ENCODE data around the gene DACT3.

- no peak for TF ChIP-seq CTCF (conservative IDR thresholded peaks at IDR 0.05; ENCODE audit: low read depth in 2 of 2)
- TF ChIP-seq POLR2AphosphoS5 (IDR thresholded peaks at IDR 0.05; ENCODE audit: low read depth) = no peak
- no peak for TF ChIP-seq REST (IDR thresholded peaks at IDR 0.05; ENCODE audit: unreplicated experiment)
- TF ChIP-seq CREB1 (CRISPR knock-in tag; IDR thresholded peaks at IDR 0.05; ENCODE audit: low read depth) = no peak
- no peak for TF ChIP-seq JUNB (IDR thresholded peaks at IDR 0.05; ENCODE audit: unreplicated experiment)
- no peak for TF ChIP-seq EZH2phosphoT487 (IDR thresholded peaks at IDR 0.05; ENCODE audit: unreplicated experiment)
- no peak for TF ChIP-seq ZNF331 (CRISPR knock-in tag; IDR thresholded peaks at IDR 0.05; ENCODE audit: low read depth)
- TF ChIP-seq STAT1 (IDR thresholded peaks at IDR 0.05; ENCODE audit: unreplicated experiment) = no peak
- TF ChIP-seq ZNF114 (CRISPR knock-in tag; IDR thresholded peaks at IDR 0.05) = no peak
- TF ChIP-seq EZH2 (IDR thresholded peaks at IDR 0.05; ENCODE audit: low read depth, unreplicated experiment) = no peak
- no peak for TF ChIP-seq ETS1 (IDR thresholded peaks at IDR 0.05)
- no peak for TF ChIP-seq ZNF462 (CRISPR knock-in tag; IDR thresholded peaks at IDR 0.05)
Observed at GRCh38 chr19:46608581-46609345, 52.2 kb downstream of the DACT3 start.

Measured in GM23338 (cell line).